ENCODE measurements around the gene FBN3.

FBN3 gene

DNA sequence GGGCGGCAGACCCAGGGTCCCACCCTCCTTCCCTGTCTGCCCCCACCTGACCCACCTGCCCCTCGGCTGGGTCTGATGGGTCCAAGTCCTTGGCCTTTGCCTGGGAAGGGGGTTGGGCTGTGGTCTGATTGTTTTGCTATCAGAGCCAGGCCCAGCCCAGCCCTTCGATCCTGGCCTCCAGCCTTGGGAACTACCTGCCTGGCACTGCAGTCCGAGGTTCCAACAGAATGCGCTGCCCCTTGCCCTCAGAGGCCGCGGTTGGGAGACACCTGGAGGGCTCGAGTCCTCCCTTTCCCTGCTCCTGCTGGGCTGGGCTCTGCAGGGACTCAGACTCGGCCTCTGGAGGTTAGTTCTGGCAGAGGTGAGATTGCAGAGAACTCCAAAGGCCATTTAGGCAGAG, 95.2 kb downstream of the FBN3 start:
- H3K36me3 ChIP-seq (ENCODE audit: insufficient read depth, low read length), result no peaks in the 10 kb centered on the region
- no peaks in the 10 kb centered on the region for H3K9me3 ChIP-seq (ENCODE audit: low read length)
- no peaks in the 10 kb centered on the region for H3K9me2 ChIP-seq (ENCODE audit: low read depth, low read length)
- H3K27me3 ChIP-seq (ENCODE audit: insufficient read depth, low read length), result no peaks in the 10 kb centered on the region
- TF ChIP-seq, protein P1, sequence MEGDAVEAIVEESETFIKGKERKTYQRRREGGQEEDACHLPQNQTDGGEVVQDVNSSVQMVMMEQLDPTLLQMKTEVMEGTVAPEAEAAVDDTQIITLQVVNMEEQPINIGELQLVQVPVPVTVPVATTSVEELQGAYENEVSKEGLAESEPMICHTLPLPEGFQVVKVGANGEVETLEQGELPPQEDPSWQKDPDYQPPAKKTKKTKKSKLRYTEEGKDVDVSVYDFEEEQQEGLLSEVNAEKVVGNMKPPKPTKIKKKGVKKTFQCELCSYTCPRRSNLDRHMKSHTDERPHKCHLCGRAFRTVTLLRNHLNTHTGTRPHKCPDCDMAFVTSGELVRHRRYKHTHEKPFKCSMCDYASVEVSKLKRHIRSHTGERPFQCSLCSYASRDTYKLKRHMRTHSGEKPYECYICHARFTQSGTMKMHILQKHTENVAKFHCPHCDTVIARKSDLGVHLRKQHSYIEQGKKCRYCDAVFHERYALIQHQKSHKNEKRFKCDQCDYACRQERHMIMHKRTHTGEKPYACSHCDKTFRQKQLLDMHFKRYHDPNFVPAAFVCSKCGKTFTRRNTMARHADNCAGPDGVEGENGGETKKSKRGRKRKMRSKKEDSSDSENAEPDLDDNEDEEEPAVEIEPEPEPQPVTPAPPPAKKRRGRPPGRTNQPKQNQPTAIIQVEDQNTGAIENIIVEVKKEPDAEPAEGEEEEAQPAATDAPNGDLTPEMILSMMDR (IDR thresholded peaks at IDR 0.05; ENCODE audit: low read length), result no peak
- TF ChIP-seq EZH2 (IDR thresholded peaks at IDR 0.05; ENCODE audit: borderline replicate concordance, low read length), result no peak
- no peak overlapping the region for H3K4me2 ChIP-seq (ENCODE audit: low read length)
- H3K4me3 ChIP-seq (ENCODE audit: low read depth, low read length, poor library complexity, severe bottlenecking), result no peak overlapping the region
- no peak overlapping the region for H2AFZ ChIP-seq (ENCODE audit: low read length)
- H3K79me2 ChIP-seq (ENCODE audit: insufficient read depth, low read length), result no peaks in the 10 kb centered on the region
- H4K20me1 ChIP-seq (ENCODE audit: insufficient read depth, low read length), result no peaks in the 10 kb centered on the region
- no peak overlapping the region for H3K27ac ChIP-seq (ENCODE audit: low read depth, low read length, poor library complexity, severe bottlenecking)
- H3K9ac ChIP-seq (ENCODE audit: low read length), result no peak overlapping the region
- H3F3A ChIP-seq (ENCODE audit: insufficient read depth, low read length), result no peaks in the 10 kb centered on the region
- no peaks in the 10 kb centered on the region for H3K4me1 ChIP-seq (ENCODE audit: insufficient read depth, low read length, severe bottlenecking)

DNA sequence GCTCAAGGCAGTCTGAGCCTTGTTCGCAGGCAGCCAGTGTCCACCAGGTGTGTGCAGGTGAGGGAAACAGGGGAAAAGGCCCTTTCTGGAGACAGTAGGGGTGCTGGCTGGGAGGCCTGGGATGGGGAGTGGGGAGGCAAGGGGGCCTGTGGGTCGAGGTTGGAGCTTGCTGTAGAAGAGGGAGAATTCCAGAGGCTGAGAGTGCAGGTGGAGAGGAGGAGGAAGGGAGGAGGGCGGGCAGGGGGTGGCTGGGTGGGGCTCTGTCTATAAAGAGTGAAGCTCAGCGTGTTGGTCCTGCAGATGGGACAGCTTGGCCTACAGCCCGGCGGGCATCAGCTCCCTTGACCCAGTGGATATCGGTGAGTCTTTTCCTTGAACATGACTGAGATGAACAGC, 96.9 kb downstream of the FBN3 start, which contains the start of gene CCL25:
CCL25 (plus strand) TSS at position 297 of the 396 bp plus-strand sequence. CDS start 290 bp downstream, outside the sequence.
- H3K9ac ChIP-seq (ENCODE audit: low read length), result no peak within 1 kb of the TSS
- no peaks in the 10 kb centered on the region for H3K27me3 ChIP-seq (ENCODE audit: insufficient read depth, low read length)
- no peaks in the 10 kb centered on the region for H3K9me2 ChIP-seq (ENCODE audit: low read depth, low read length)
- H2AFZ ChIP-seq (ENCODE audit: low read length), result no peak within 1 kb of the TSS
- no peaks in the 10 kb centered on the region for H3F3A ChIP-seq (ENCODE audit: insufficient read depth, low read length)
- no peaks in the 10 kb centered on the region for H3K36me3 ChIP-seq (ENCODE audit: insufficient read depth, low read length)
- no peak within 1 kb of the TSS for H3K4me3 ChIP-seq (ENCODE audit: low read depth, low read length, poor library complexity, severe bottlenecking)
- no peaks in the 10 kb centered on the region for H4K20me1 ChIP-seq (ENCODE audit: insufficient read depth, low read length)
- TF ChIP-seq EZH2 (IDR thresholded peaks at IDR 0.05; ENCODE audit: borderline replicate concordance, low read length), result no peak
- TF ChIP-seq, protein P1 (IDR thresholded peaks at IDR 0.05; ENCODE audit: low read length), result no peak
- no peaks in the 10 kb centered on the region for H3K9me3 ChIP-seq (ENCODE audit: low read length)
- no peaks in the 10 kb centered on the region for H3K4me1 ChIP-seq (ENCODE audit: insufficient read depth, low read length, severe bottlenecking)
- H3K79me2 ChIP-seq (ENCODE audit: insufficient read depth, low read length), result no peaks in the 10 kb centered on the region
- H3K4me2 ChIP-seq (ENCODE audit: low read length), result no peak within 1 kb of the TSS
- H3K27ac ChIP-seq (ENCODE audit: low read depth, low read length, poor library complexity, severe bottlenecking), result no peak within 1 kb of the TSS

DNA sequence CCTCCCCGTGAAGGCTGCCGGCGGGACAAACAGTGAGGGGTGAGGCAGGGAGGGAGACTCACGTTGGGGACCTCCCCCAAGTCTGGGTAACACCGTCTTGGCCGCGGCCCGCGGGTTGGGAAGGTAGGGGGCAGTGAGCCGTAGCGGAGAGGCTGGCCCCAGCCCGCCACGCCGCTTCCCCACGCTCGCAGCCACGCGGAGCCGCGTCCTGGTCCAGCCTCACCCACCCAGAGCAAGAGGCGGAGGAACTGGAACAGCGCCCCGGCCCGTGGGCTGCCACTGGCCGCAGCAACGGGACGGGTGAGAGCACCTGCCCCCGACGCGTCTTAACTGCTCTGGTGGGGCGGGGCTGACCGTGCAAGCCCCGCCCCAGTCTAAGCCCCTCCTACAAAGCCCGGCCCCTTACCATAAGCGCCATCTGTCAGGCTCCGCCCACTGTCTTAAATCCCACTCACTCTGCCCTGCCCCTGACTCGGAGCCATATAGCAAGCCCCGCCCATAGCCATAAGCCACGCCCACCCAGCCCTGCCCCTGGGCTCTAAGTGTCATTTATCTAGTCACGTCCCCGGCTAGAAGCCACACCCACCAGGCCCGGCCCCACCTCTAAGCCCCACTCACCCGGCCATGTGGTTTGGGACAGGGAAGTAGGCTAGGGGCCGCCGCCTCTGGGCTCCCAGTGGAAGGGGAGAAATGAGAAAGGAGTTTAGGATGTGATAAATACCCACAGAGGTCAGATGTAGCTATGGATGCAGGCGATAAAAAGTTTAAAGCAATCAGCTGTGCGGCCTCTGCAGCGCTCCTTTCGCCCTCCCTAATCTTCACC, 98.9 kb downstream of the FBN3 start:
- Histone ChIP-seq H2AFZ (ENCODE audit: low read length) (no peak overlapping the region), H3K79me2 (ENCODE audit: insufficient read depth, low read length) (no peaks in the 10 kb centered on the region), H3K9ac (ENCODE audit: low read length) (no peak overlapping the region; the same call in 1 of the 2 replicates), H3F3A (ENCODE audit: insufficient read depth, low read length) (no peaks in the 10 kb centered on the region), H3K4me1 (ENCODE audit: insufficient read depth, low read length, severe bottlenecking) (no peaks in the 10 kb centered on the region), H4K20me1 (ENCODE audit: insufficient read depth, low read length) (no peaks in the 10 kb centered on the region), H3K27me3 (ENCODE audit: insufficient read depth, low read length) (no peaks in the 10 kb centered on the region), H3K9me2 (ENCODE audit: low read depth, low read length) (no peaks in the 10 kb centered on the region), H3K36me3 (ENCODE audit: insufficient read depth, low read length) (no peaks in the 10 kb centered on the region), H3K27ac (ENCODE audit: low read depth, low read length, poor library complexity, severe bottlenecking) (no peak overlapping the region), H3K4me3 (ENCODE audit: low read depth, low read length, poor library complexity, severe bottlenecking) (peak overlapping the region; percentile 51), H3K4me2 (ENCODE audit: low read length) (peak overlapping the region; percentile 64), H3K9me3 (ENCODE audit: low read length) (no peaks in the 10 kb centered on the region)
- no peak for TF ChIP-seq EZH2 (IDR thresholded peaks at IDR 0.05; ENCODE audit: borderline replicate concordance, low read length)
- TF ChIP-seq, protein P1 (IDR thresholded peaks at IDR 0.05; ENCODE audit: low read length), result no peak

Measured in OCI-LY1 (cell line).